Measurements from ENCODE around the gene INAFM2. TPM values are rescaled to one million over a fixed set of nuclear protein-coding genes. Genes with fewer than 3 reads are reported as not detected.

The INAFM2 gene
- total RNA-seq, 1 experiment from 2014 or later: 14.3 TPM

- H3K9me3 Mint-ChIP-seq (ENCODE audit: low read depth, unreplicated experiment): no peaks in the 10 kb centered on the region
- H3K27ac Mint-ChIP-seq (ENCODE audit: unreplicated experiment): no peak overlapping the region
- H3K27me3 Mint-ChIP-seq (ENCODE audit: unreplicated experiment): no peaks in the 10 kb centered on the region
- TF ChIP-seq, protein P1, sequence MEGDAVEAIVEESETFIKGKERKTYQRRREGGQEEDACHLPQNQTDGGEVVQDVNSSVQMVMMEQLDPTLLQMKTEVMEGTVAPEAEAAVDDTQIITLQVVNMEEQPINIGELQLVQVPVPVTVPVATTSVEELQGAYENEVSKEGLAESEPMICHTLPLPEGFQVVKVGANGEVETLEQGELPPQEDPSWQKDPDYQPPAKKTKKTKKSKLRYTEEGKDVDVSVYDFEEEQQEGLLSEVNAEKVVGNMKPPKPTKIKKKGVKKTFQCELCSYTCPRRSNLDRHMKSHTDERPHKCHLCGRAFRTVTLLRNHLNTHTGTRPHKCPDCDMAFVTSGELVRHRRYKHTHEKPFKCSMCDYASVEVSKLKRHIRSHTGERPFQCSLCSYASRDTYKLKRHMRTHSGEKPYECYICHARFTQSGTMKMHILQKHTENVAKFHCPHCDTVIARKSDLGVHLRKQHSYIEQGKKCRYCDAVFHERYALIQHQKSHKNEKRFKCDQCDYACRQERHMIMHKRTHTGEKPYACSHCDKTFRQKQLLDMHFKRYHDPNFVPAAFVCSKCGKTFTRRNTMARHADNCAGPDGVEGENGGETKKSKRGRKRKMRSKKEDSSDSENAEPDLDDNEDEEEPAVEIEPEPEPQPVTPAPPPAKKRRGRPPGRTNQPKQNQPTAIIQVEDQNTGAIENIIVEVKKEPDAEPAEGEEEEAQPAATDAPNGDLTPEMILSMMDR (IDR thresholded peaks at IDR 0.05; ENCODE audit: unreplicated experiment): no peak
- H3K4me3 Mint-ChIP-seq (ENCODE audit: low read depth, unreplicated experiment): no peak overlapping the region
- DNase-seq: peak; percentile 60
- no TSS peak for BruUV-seq (replicated peaks)
- intact Hi-C loops (cut with micrococcal nuclease; ENCODE audit: unreplicated experiment): no loop called here
- CTCF ChIA-PET: interaction anchor here (0.7 to 2.1 kb wide), 7 partner anchors 10 to 132 kb away, joined by 3 to 25 read pairs (median 4); partner anchors contain the start of gene PLCB2
- H3K4me1 Mint-ChIP-seq (ENCODE audit: low read depth, unreplicated experiment): peaks cover 12% of the 10 kb centered on the region
- H3K36me3 Mint-ChIP-seq (ENCODE audit: insufficient read depth, unreplicated experiment): peaks cover 9% of the 10 kb centered on the region
Observed at GRCh38 chr15:40289140-40289775, 34.2 kb upstream of the INAFM2 start.

GRCh38 chr15:40290545-40290917, 33.0 kb upstream of the INAFM2 start:
- TF ChIP-seq, protein P1 (IDR thresholded peaks at IDR 0.05; ENCODE audit: unreplicated experiment): no peak
- Mint-ChIP-seq H3K27me3 (ENCODE audit: unreplicated experiment) (no peaks in the 10 kb centered on the region), H3K9me3 (ENCODE audit: low read depth, unreplicated experiment) (no peaks in the 10 kb centered on the region), H3K27ac (ENCODE audit: unreplicated experiment) (no peak overlapping the region), H3K4me3 (ENCODE audit: low read depth, unreplicated experiment) (no peak overlapping the region), H3K36me3 (ENCODE audit: insufficient read depth, unreplicated experiment) (peaks cover 9% of the 10 kb centered on the region), H3K4me1 (ENCODE audit: low read depth, unreplicated experiment) (peaks cover 12% of the 10 kb centered on the region)
- intact Hi-C loops (cut with micrococcal nuclease; ENCODE audit: unreplicated experiment): no loop called here
- no TSS peak for BruUV-seq (replicated peaks)
- CTCF ChIA-PET: no interaction called here
- no peak for DNase-seq

DNA sequence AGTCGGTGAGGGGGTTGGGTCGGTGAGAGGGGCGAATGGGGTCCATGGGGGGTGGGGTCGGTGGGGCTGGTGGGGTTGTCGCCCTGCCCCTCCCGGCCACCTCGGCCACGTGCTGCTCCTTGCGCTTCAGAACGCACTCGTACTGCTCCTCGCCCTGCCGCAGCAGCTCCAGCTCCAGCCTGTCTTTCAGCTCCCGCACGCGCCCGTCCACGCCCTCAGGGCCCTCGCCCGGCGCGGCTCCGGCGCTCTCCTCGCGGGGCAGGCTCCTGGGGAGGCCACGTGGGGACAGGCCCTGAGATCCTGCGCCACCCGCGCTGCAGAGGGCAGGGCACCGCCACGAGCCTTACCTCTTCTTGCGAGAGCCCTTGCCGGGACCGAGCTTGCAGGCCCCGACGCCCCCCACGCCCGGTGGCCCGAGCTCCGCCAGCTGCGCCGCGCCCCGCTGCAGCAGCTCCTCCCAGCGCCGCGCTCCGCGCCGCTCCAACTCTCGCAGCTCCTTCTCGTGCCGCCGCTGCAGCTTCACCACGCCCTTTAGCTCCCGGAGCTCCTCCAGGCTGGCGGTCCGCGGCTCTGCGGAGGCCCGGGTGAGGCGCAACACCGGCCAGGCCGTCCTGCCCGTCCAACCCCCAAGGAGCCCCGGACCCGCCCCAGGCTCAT, 32.4 kb upstream of the INAFM2 start:
- Mint-ChIP-seq H3K4me3 (ENCODE audit: low read depth, unreplicated experiment) (no peak overlapping the region), H3K9me3 (ENCODE audit: low read depth, unreplicated experiment) (no peaks in the 10 kb centered on the region), H3K27me3 (ENCODE audit: unreplicated experiment) (no peaks in the 10 kb centered on the region), H3K36me3 (ENCODE audit: insufficient read depth, unreplicated experiment) (peaks cover 9% of the 10 kb centered on the region), H3K27ac (ENCODE audit: unreplicated experiment) (no peak overlapping the region), H3K4me1 (ENCODE audit: low read depth, unreplicated experiment) (peaks cover 12% of the 10 kb centered on the region)
- BruUV-seq (replicated peaks): no TSS peak
- intact Hi-C loops (cut with micrococcal nuclease; ENCODE audit: unreplicated experiment): no loop called here
- TF ChIP-seq, protein P1 (IDR thresholded peaks at IDR 0.05; ENCODE audit: unreplicated experiment): no peak
- DNase-seq: no peak
- CTCF ChIA-PET: interaction anchor here (0.9 kb wide), 1 partner anchor 47 kb away, joined by 3 read pairs; no protein-coding TSS in a partner anchor

- Mint-ChIP-seq H3K27ac (ENCODE audit: unreplicated experiment) (no peak overlapping the region), H3K4me3 (ENCODE audit: low read depth, unreplicated experiment) (no peak overlapping the region), H3K27me3 (ENCODE audit: unreplicated experiment) (no peaks in the 10 kb centered on the region), H3K4me1 (ENCODE audit: low read depth, unreplicated experiment) (peaks cover 12% of the 10 kb centered on the region), H3K36me3 (ENCODE audit: insufficient read depth, unreplicated experiment) (peaks cover 9% of the 10 kb centered on the region), H3K9me3 (ENCODE audit: low read depth, unreplicated experiment) (no peaks in the 10 kb centered on the region)
- DNase-seq: no peak
- intact Hi-C loops (cut with micrococcal nuclease; ENCODE audit: unreplicated experiment): no loop called here
- CTCF ChIA-PET: no interaction called here
- TF ChIP-seq, protein P1 (IDR thresholded peaks at IDR 0.05; ENCODE audit: unreplicated experiment): no peak
- BruUV-seq (replicated peaks): no TSS peak
Observed at GRCh38 chr15:40292246-40292645, 31.2 kb upstream of the INAFM2 start.

Measured in Calu3 (cell line).